ENCODE data around the gene POC1A. TPM values are rescaled to one million over a fixed set of nuclear protein-coding genes. Genes with fewer than 3 reads are reported as not detected.

The POC1A gene
- total RNA-seq, 1 experiment from 2014 or later: 25.7 TPM

- in situ Hi-C loops (cut with HindIII; ENCODE audit: low pct_unique_long_range_greater_than_20kb, low sequenced_read_pairs): no loop called here
- DNase-seq (ENCODE audit: low read depth, low spot score) (no peak), ATAC-seq (no peak)
- TF ChIP-seq TCF7L2 (IDR thresholded peaks at IDR 0.05; ENCODE audit: low read depth, low read length) (no peak), POLR2AphosphoS5 (IDR thresholded peaks at IDR 0.05; ENCODE audit: low read depth, low read length) (no peak)
- TF ChIP-seq, protein P1, sequence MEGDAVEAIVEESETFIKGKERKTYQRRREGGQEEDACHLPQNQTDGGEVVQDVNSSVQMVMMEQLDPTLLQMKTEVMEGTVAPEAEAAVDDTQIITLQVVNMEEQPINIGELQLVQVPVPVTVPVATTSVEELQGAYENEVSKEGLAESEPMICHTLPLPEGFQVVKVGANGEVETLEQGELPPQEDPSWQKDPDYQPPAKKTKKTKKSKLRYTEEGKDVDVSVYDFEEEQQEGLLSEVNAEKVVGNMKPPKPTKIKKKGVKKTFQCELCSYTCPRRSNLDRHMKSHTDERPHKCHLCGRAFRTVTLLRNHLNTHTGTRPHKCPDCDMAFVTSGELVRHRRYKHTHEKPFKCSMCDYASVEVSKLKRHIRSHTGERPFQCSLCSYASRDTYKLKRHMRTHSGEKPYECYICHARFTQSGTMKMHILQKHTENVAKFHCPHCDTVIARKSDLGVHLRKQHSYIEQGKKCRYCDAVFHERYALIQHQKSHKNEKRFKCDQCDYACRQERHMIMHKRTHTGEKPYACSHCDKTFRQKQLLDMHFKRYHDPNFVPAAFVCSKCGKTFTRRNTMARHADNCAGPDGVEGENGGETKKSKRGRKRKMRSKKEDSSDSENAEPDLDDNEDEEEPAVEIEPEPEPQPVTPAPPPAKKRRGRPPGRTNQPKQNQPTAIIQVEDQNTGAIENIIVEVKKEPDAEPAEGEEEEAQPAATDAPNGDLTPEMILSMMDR (IDR thresholded peaks at IDR 0.05): no peak
- TF ChIP-seq, protein P2, sequence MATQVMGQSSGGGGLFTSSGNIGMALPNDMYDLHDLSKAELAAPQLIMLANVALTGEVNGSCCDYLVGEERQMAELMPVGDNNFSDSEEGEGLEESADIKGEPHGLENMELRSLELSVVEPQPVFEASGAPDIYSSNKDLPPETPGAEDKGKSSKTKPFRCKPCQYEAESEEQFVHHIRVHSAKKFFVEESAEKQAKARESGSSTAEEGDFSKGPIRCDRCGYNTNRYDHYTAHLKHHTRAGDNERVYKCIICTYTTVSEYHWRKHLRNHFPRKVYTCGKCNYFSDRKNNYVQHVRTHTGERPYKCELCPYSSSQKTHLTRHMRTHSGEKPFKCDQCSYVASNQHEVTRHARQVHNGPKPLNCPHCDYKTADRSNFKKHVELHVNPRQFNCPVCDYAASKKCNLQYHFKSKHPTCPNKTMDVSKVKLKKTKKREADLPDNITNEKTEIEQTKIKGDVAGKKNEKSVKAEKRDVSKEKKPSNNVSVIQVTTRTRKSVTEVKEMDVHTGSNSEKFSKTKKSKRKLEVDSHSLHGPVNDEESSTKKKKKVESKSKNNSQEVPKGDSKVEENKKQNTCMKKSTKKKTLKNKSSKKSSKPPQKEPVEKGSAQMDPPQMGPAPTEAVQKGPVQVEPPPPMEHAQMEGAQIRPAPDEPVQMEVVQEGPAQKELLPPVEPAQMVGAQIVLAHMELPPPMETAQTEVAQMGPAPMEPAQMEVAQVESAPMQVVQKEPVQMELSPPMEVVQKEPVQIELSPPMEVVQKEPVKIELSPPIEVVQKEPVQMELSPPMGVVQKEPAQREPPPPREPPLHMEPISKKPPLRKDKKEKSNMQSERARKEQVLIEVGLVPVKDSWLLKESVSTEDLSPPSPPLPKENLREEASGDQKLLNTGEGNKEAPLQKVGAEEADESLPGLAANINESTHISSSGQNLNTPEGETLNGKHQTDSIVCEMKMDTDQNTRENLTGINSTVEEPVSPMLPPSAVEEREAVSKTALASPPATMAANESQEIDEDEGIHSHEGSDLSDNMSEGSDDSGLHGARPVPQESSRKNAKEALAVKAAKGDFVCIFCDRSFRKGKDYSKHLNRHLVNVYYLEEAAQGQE (IDR thresholded peaks at IDR 0.05; ENCODE audit: insufficient read depth in 1 of 2, low read depth in 2 of 2, low read length in 1 of 2): no peak
- Histone ChIP-seq H3K4me3 (ENCODE audit: low read depth in 2 of 2, low read length in 2 of 2) (no peak overlapping the region), H3K27ac (ENCODE audit: low read length) (no peak overlapping the region), H3K4me1 (ENCODE audit: control insufficient read depth, insufficient read depth, low read length) (no peaks in the 10 kb centered on the region), H3K9me3 (ENCODE audit: control insufficient read depth, insufficient read depth, low read depth, low read length) (no peaks in the 10 kb centered on the region), H3K27me3 (ENCODE audit: control insufficient read depth, insufficient read depth, low read length) (no peaks in the 10 kb centered on the region), H3K36me3 (ENCODE audit: control insufficient read depth, insufficient read depth, low read length) (no peaks in the 10 kb centered on the region)
- intact Hi-C loops (cut with micrococcal nuclease; ENCODE audit: unreplicated experiment): no loop called here
- CTCF ChIA-PET: no interaction called here
- no TSS peak for BruUV-seq (replicated peaks)
- POLR2A ChIA-PET: interaction anchor here (0.7 kb wide), 1 partner anchor 34 kb away, joined by 7 read pairs; the partner anchor contains the start of gene TLR9
Measured at GRCh38 chr3:52191663-52192062, 37.4 kb upstream of the POC1A start.

- Histone ChIP-seq H3K27ac (ENCODE audit: low read length) (no peak overlapping the region), H3K36me3 (ENCODE audit: control insufficient read depth, insufficient read depth, low read length) (no peaks in the 10 kb centered on the region), H3K4me1 (ENCODE audit: control insufficient read depth, insufficient read depth, low read length) (no peaks in the 10 kb centered on the region), H3K9me3 (ENCODE audit: control insufficient read depth, insufficient read depth, low read depth, low read length) (no peaks in the 10 kb centered on the region), H3K27me3 (ENCODE audit: control insufficient read depth, insufficient read depth, low read length) (no peaks in the 10 kb centered on the region), H3K4me3 (ENCODE audit: low read depth in 2 of 2, low read length in 2 of 2) (no peak overlapping the region)
- no TSS peak for BruUV-seq (replicated peaks)
- in situ Hi-C loops (cut with HindIII; ENCODE audit: low pct_unique_long_range_greater_than_20kb, low sequenced_read_pairs) (no loop called here), intact Hi-C loops (cut with micrococcal nuclease; ENCODE audit: unreplicated experiment) (no loop called here)
- ATAC-seq: no peak
- CTCF ChIA-PET: no interaction called here
- no peak for DNase-seq (ENCODE audit: low read depth, low spot score)
- no peak for TF ChIP-seq TCF7L2 (IDR thresholded peaks at IDR 0.05; ENCODE audit: low read depth, low read length)
- TF ChIP-seq, protein P1 (IDR thresholded peaks at IDR 0.05): no peak
- TF ChIP-seq, protein P2 (IDR thresholded peaks at IDR 0.05; ENCODE audit: insufficient read depth in 1 of 2, low read depth in 2 of 2, low read length in 1 of 2): no peak
- no peak for TF ChIP-seq POLR2AphosphoS5 (IDR thresholded peaks at IDR 0.05; ENCODE audit: low read depth, low read length)
- TF ChIP-seq SIN3A (IDR thresholded peaks at IDR 0.05; ENCODE audit: borderline replicate concordance, insufficient read depth, low read depth, low read length): no peak
- POLR2A ChIA-PET: no interaction called here
Measured at GRCh38 chr3:52190294-52191074, 36.3 kb upstream of the POC1A start.

All from Panc1 (cell line).